K562 (cell line): ENCODE measurements around the gene PGAP2. TPM values are rescaled to one million over a fixed set of nuclear protein-coding genes. Genes with fewer than 3 reads are reported as not detected.

Experiments used
- ATAC-seq: fragments of 200-7000 bp; cut with Tn5 transposase; 3 replicates; pipeline ENCODE4 v1.9.1; 2020; ENCODE audit warnings: moderate library complexity
- BruUV-seq: library from RNA; stranded (reverse); fragments of 400-500 nt; replicated peaks from 2 replicates; lab custom pipeline; 2021; lab: Mats Ljungman, UMichigan
- CTCF ChIA-PET: fragments of 300-600 bp; formaldehyde crosslinking; extraction: SDS; loops from one replicate; lab custom pipeline; 2021; ENCODE audit warnings: low intra/inter-chr PET ratio; lab: Yijun Ruan, JAX
- POLR2A ChIA-PET: fragments of 300-600, 350-650 bp; sonication (Branson Sonifier 250); formaldehyde crosslinking; extraction: SDS; loops from one replicate; lab custom pipeline; 2021; ENCODE audit warnings: antibody characterized with exemption, inconsistent platforms; lab: Yijun Ruan, JAX
- DNase-seq, 4 experiments: peaks; one replicate each; pipeline versions ENCODE4 v3.0.0 to v3.0.0-alpha.2; 2011 to 2018; ENCODE audit warnings: low spot score in 3 of 4, mixed read lengths in 3 of 4; ENCODE audit errors: extremely low read depth in 1 of 4
- FAIRE-seq: peaks from 2 replicates; lab custom pipeline; 2011; peaks lifted over from hg19 to GRCh38; lab: Jason Lieb, UNC
- H2AFZ ChIP-seq: 2 replicates; pipeline ENCODE4 v1.6.0; 2011; ENCODE audit warnings: low read depth, low read length, control low read depth, inconsistent platforms
- H3K27ac ChIP-seq: fragments of 200-600 bp; 3 replicates; pipeline ENCODE4 v1.8.0; 2011; ENCODE audit warnings: low read depth, mild to moderate bottlenecking, control low read depth, inconsistent platforms, low read length, moderate library complexity, mixed read lengths; ENCODE audit errors: extremely low read depth
- H3K27me3 ChIP-seq, 2 experiments: fragments of 300-600 bp in 1 of 2; 2 replicates in 1 of 2; 3 replicates in 1 of 2; pipeline versions ENCODE4 v1.6.0 to v1.8.0; 2011; ENCODE audit warnings: inconsistent platforms in 2 of 2, low read length in 2 of 2, mild to moderate bottlenecking in 1 of 2, mixed read lengths in 1 of 2, moderate library complexity in 1 of 2; ENCODE audit not compliant: control insufficient read depth in 2 of 2, insufficient read depth in 2 of 2
- H3K36me3 ChIP-seq: fragments of 300-600 bp; 3 replicates; pipeline ENCODE4 v1.8.0; 2011; ENCODE audit warnings: mild to moderate bottlenecking, low read length, inconsistent platforms; ENCODE audit not compliant: control insufficient read depth, insufficient read depth
- H3K4me1 ChIP-seq, 2 experiments: fragments of 200-600 bp in 1 of 2; replicated peaks in 1 of 2; 2 replicates in 1 of 2; 3 replicates in 1 of 2; pipeline versions ENCODE4 v1.5.1 to v1.8.0; 2011; ENCODE audit warnings: inconsistent platforms in 2 of 2, low read length in 2 of 2, mild to moderate bottlenecking in 1 of 2, mixed read lengths in 1 of 2, moderate library complexity in 1 of 2; ENCODE audit not compliant: control insufficient read depth in 2 of 2, insufficient read depth in 2 of 2
- H3K4me2 ChIP-seq: 2 replicates; pipeline ENCODE4 v1.6.1; 2011; ENCODE audit warnings: low read length, control low read depth, inconsistent platforms, mixed read lengths; ENCODE audit not compliant: insufficient read depth
- H3K4me3 ChIP-seq: fragments of 200-600 bp; sonication (generic), shearing (Covaris generic); 2 replicates; pipeline ENCODE4 v1.5.1; 2016; ENCODE audit warnings: control low read depth, inconsistent platforms
- H3K79me2 ChIP-seq: fragments of 200-600 bp; 3 replicates; pipeline ENCODE4 v1.8.0; 2011; ENCODE audit warnings: low read length, inconsistent platforms; ENCODE audit not compliant: control insufficient read depth, insufficient read depth
- H3K9ac ChIP-seq, 2 experiments: 2 replicates each; pipeline versions ENCODE4 v1.6.0 to v1.6.1; 2011; ENCODE audit warnings: low read depth in 2 of 2, low read length in 2 of 2, control low read depth in 1 of 2, inconsistent platforms in 1 of 2, mild to moderate bottlenecking in 1 of 2, mixed read lengths in 1 of 2; ENCODE audit not compliant: insufficient read depth in 1 of 2
- H3K9me1 ChIP-seq: one replicate; pipeline ENCODE4 v1.6.0; 2011; ENCODE audit warnings: inconsistent platforms, mild to moderate bottlenecking, low read length, moderate library complexity; ENCODE audit not compliant: control insufficient read depth, insufficient read depth
- H3K9me3 ChIP-seq: replicated peaks from 2 replicates; pipeline ENCODE4 v1.5.1; 2011; ENCODE audit warnings: low read depth, low read length, inconsistent platforms; ENCODE audit not compliant: control insufficient read depth, insufficient read depth
- H4K20me1 ChIP-seq: replicated peaks from 2 replicates; pipeline ENCODE4 v1.6.1; 2011; ENCODE audit warnings: low read length, inconsistent platforms, mixed read lengths; ENCODE audit not compliant: control insufficient read depth, insufficient read depth
- EP300 ChIP-seq: IDR thresholded peaks from 2 replicates; pipeline ENCODE4 v1.6.1; 2012; ENCODE audit warnings: low read length, improper control_type of control experiment
- HCFC1 ChIP-seq: IDR thresholded peaks from 2 replicates; pipeline ENCODE4 v1.6.1; 2012; ENCODE audit warnings: low read depth, low read length, improper control_type of control experiment
- HNRNPK ChIP-seq: fragments of 200-400 bp; formaldehyde crosslinking; IDR thresholded peaks from one replicate; pipeline ENCODE4 v1.6.1; 2018; ENCODE audit warnings: mild to moderate bottlenecking, low read depth, low read length; ENCODE audit not compliant: poor library complexity, severe bottlenecking
- JUND ChIP-seq, 2 experiments: IDR thresholded peaks; 2 replicates in 1 of 2; 3 replicates in 1 of 2; pipeline ENCODE4 v1.6.1; 2011; ENCODE audit warnings: borderline replicate concordance in 2 of 2, low read depth in 2 of 2, low read length in 2 of 2, improper control_type of control experiment in 1 of 2, missing biosample characterization in 1 of 2, missing genetic modification characterization in 1 of 2, missing genetic modification reagents in 1 of 2
- TAF7 ChIP-seq: fragments of 450-650 bp; IDR thresholded peaks from 2 replicates; pipeline ENCODE4 v1.6.1; 2016; ENCODE audit warnings: missing genetic modification characterization, missing compliant biosample characterization
- TRIM28 ChIP-seq: fragments of 450-650 bp; IDR thresholded peaks from 2 replicates; pipeline ENCODE4 v1.6.1; 2017
- TSC22D4 ChIP-seq: fragments of 450-650 bp; IDR thresholded peaks from 2 replicates; pipeline ENCODE4 v1.6.1; 2016; ENCODE audit warnings: missing genetic modification characterization, missing biosample characterization, control low read depth
- ZNF165 ChIP-seq: fragments of 250-450 bp; sonication (Bioruptor Pico); IDR thresholded peaks from 2 replicates; pipeline ENCODE4 v1.4.0; 2020; ENCODE audit warnings: borderline replicate concordance
- ZNF24 ChIP-seq: fragments of 450-650 bp; IDR thresholded peaks from 2 replicates; pipeline ENCODE4 v1.6.1; 2016
- ZNF830 ChIP-seq: fragments of 250-450 bp; sonication (Bioruptor Pico); IDR thresholded peaks from 2 replicates; pipeline ENCODE4 v1.5.0; 2021; ENCODE audit warnings: mild to moderate bottlenecking
- WGBS: fragments of 100-300 bp; shearing (Covaris generic); methylation state at CpG from one replicate; pipeline ENCODE4 v1.1.6; 2016; ENCODE audit warnings: low coverage, mixed read lengths; ENCODE audit not compliant: insufficient coverage; ENCODE audit errors: missing lambda C conversion rate; 5-methylcytosine and 5-hydroxymethylcytosine counted together
- in situ Hi-C: fragments of 300-500 bp; cut with MboI; formaldehyde crosslinking; loops from 4 replicates; pipeline ENCODE4 v1.15.0; 2018; ENCODE audit warnings: inconsistent platforms, mixed read lengths
- intact Hi-C: fragments of 100-400 bp; cut with micrococcal nuclease; formaldehyde crosslinking; loops from 2 replicates; pipeline ENCODE4 v1.14.2; 2022
- polyA plus RNA-seq, 8 experiments: library from polyadenylated mRNA; depleted of rRNA in 4 of 8; stranded (reverse) in 5 of 8; unstranded in 3 of 8; fragments of >200 nt; fragmentation: Nextera tagmentation in 2 of 8; fragmentation: Illumina TruSeq in 1 of 8; extraction: Ambion mirVana in 2 of 8; extraction: Trizol in 1 of 8; gene quantifications; 2 replicates each; pipeline versions ENCODE4 v1.2.1 to v1.2.3, GENCODE V29; 2011 to 2014; ENCODE audit warnings: inconsistent platforms in 1 of 8, missing spikeins in 1 of 8
- total RNA-seq, 7 experiments: library from RNA; depleted of rRNA in 6 of 7; stranded (reverse); fragments of >200 nt in 6 of 7; fragmentation: Illumina TruSeq in 2 of 7; extraction: Trizol in 2 of 7; gene quantifications; 2 replicates each; pipeline versions ENCODE4 v1.2.1 to v1.2.3, GENCODE V29; 2011 to 2021; ENCODE audit warnings: low replicate concordance in 1 of 7
- TF ChIP-seq, protein P1 (sequence below), 2 experiments: fragments of 450-650 bp; IDR thresholded peaks; 2 replicates each; pipeline ENCODE4 v1.6.1; 2016; ENCODE audit warnings: mild to moderate bottlenecking in 2 of 2, borderline replicate concordance in 1 of 2, low read depth in 1 of 2, moderate library complexity in 1 of 2
- TF ChIP-seq, protein P2 (sequence below): fragments of 450-650 bp; IDR thresholded peaks from 2 replicates; pipeline ENCODE4 v1.6.1; 2016; ENCODE audit warnings: mild to moderate bottlenecking

The PGAP2 gene
- total and polyA plus RNA-seq, 9 of the 15 experiments (the other 6 are each of a cell fraction or from before 2014, with no cell fraction given) = 17.9 to 47.2 (median 33.7) TPM

DNA sequence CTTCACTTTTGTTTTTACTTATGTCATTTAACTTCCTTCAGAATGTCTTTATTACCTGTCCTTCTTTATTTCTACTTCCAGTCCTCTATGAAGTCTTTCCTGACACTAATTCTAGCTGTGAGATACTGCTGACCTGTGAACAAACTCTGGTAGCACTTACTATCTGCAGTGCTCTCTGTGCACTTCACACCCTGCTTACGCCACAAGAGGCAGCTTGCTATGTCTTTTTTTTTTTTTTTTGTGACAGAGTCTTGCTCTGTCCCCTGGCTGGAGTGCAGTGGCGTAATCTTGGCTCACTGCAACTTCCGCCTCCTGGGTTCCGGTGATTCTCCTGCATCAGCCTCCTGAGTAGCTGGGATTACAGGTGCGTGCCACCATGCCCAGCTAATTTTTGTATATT is 57.8 kb downstream of the PGAP2 start:
- Histone ChIP-seq H3K4me2 (peak overlapping the region; percentile 47; the same call in 1 of the 2 replicates), H3K9me3 (no peaks in the 10 kb centered on the region), H3K27ac (peak overlapping the region; percentile 77), H3K79me2 (peaks cover 94% of the 10 kb centered on the region), H3K27me3 (no peaks in the 10 kb centered on the region), H4K20me1 (no peaks in the 10 kb centered on the region), H3K36me3 (no peaks in the 10 kb centered on the region), H3K9me1 (no peaks in the 10 kb centered on the region), H3K4me3 (no peak overlapping the region), H3K4me1 (peaks cover 36 to 74% of the 10 kb centered on the region in 2 experiments), H3K9ac (peak overlapping the region in 1 of 2 experiments; percentile 33; a peak in 3 of 4 replicates), H2AFZ (no peak overlapping the region)
- DNase-seq = peak in 2 of 4 experiments; percentile 54 to 79
- POLR2A ChIA-PET = interaction anchor here (0.7 to 3.3 kb wide), 4 partner anchors 11 to 225 kb away, joined by 3 to 34 read pairs (median 6); partner anchors contain the start of gene STIM1
- in situ Hi-C loops = no loop called here
- peak; percentile 80 for ATAC-seq
- 6% methylated on average over 4 of the region's 5 CpGs for WGBS
- CTCF ChIA-PET = no interaction called here
- no peak for FAIRE-seq
- BruUV-seq = no TSS peak
- intact Hi-C loops = loop anchor here (2.0 kb wide), 1 partner anchor 19 kb away; no protein-coding TSS in a partner anchor
- TF ChIP-seq EP300 (peak; percentile 7; the same call in 1 of the 2 replicates), HCFC1 (no peak), ZNF24 (0 out of 2 replicates have a peak, but pooled peaks have one; percentile 43), TSC22D4 (tag) (no peak), HNRNPK (no peak), JUND (IDR thresholded peaks at IDR 0.05; ENCODE audit: borderline replicate concordance, low read depth, low read length) (peak; percentile 42; the same call in 1 of the 2 replicates), JUND (tag; IDR thresholded peaks at IDR 0.05; ENCODE audit: borderline replicate concordance, low read depth, low read length) (no peak), ZNF165 (CRISPR knock-in tag) (no peak), TAF7 (tag) (no peak), ZNF830 (no peak), TRIM28 (no peak)
- TF ChIP-seq, protein P1, sequence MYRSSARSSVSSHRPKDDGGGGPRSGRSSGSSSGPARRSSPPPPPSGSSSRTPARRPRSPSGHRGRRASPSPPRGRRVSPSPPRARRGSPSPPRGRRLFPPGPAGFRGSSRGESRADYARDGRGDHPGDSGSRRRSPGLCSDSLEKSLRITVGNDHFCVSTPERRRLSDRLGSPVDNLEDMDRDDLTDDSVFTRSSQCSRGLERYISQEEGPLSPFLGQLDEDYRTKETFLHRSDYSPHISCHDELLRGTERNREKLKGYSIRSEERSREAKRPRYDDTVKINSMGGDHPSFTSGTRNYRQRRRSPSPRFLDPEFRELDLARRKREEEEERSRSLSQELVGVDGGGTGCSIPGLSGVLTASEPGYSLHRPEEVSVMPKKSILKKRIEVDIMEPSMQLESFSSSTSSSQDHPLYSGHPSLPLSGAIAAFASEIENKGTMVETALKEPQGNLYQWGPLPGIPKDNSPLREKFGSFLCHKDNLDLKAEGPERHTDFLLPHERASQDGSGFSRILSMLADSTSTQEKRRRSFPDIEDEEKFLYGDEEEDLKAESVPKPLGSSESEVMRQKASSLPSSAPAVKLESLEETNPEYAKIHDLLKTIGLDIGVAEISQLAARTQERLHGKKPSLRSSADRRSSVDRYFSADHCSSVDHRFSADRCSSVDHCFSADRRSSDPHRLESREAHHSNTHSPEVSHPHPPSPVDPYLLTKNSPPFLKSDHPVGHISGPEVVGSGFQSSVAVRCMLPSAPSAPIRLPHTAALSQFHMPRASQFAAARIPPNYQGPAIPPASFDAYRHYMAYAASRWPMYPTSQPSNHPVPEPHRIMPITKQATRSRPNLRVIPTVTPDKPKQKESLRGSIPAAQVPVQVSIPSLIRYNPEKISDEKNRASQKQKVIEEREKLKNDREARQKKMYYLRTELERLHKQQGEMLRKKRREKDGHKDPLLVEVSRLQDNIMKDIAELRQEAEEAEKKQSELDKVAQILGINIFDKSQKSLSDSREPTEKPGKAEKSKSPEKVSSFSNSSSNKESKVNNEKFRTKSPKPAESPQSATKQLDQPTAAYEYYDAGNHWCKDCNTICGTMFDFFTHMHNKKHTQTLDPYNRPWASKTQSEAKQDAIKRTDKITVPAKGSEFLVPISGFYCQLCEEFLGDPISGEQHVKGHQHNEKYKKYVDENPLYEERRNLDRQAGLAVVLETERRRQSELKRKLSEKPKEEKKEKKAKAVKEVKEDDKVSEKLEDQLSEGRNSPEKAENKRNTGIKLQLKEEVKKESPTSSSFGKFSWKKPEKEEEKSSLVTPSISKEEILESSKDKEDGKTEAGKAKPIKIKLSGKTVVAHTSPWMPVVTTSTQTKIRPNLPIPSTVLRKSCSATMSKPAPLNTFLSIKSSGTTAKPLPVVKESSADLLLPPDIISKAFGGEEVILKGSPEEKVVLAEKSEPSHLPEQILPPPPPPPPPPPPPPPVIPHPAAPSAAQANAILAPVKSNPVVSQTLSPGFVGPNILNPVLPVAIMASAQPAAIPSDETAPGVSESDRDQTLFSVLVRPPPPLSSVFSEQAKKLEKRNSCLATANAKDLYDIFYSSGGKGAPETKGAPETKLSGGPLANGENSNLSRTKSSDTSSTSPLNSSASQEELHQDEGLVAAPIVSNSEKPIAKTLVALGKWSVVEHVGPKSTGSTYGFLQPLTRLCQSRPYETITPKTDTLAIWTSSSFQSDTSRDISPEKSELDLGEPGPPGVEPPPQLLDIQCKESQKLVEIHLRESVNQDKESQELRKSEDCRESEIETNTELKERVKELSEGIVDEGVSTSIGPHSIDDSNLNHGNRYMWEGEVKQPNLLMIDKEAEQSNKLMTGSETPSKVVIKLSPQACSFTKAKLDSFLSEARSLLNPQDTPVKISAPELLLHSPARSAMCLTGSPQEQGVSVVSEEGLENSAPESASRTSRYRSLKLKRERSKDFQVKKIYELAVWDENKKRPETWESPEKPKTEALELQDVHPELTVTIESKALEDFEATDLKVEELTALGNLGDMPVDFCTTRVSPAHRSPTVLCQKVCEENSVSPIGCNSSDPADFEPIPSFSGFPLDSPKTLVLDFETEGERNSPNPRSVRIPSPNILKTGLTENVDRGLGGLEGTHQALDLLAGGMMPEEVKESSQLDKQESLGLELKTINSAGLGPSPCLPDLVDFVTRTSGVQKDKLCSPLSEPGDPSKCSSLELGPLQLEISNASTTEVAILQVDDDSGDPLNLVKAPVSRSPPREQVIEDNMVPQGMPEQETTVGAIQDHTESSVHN (IDR thresholded peaks at IDR 0.05; ENCODE audit: borderline replicate concordance in 1 of 2, low read depth in 1 of 2) = no peak
- TF ChIP-seq, protein P2, sequence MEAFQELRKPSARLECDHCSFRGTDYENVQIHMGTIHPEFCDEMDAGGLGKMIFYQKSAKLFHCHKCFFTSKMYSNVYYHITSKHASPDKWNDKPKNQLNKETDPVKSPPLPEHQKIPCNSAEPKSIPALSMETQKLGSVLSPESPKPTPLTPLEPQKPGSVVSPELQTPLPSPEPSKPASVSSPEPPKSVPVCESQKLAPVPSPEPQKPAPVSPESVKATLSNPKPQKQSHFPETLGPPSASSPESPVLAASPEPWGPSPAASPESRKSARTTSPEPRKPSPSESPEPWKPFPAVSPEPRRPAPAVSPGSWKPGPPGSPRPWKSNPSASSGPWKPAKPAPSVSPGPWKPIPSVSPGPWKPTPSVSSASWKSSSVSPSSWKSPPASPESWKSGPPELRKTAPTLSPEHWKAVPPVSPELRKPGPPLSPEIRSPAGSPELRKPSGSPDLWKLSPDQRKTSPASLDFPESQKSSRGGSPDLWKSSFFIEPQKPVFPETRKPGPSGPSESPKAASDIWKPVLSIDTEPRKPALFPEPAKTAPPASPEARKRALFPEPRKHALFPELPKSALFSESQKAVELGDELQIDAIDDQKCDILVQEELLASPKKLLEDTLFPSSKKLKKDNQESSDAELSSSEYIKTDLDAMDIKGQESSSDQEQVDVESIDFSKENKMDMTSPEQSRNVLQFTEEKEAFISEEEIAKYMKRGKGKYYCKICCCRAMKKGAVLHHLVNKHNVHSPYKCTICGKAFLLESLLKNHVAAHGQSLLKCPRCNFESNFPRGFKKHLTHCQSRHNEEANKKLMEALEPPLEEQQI = no peak
